A673 (cell line): Measurements from ENCODE around the gene TBL1X. TPM values are rescaled to one million over a fixed set of nuclear protein-coding genes. Genes with fewer than 3 reads are reported as not detected.
"Not testable (repeated sequence)": the region's sequence is repeated elsewhere in the genome, so short reads cannot be mapped to it uniquely, and the experiment has no call there.

Experiments used
- BruUV-seq: library from RNA; stranded (reverse); fragments of 400-500 nt; replicated peaks from 2 replicates; lab custom pipeline; 2021; lab: Mats Ljungman, UMichigan
- CTCF ChIA-PET: fragments of 300-600 bp; sonication (Branson Sonifier 250); formaldehyde crosslinking; loops from one replicate; lab custom pipeline; 2022; ENCODE audit warnings: antibody characterized with exemption; lab: Charles Lee
- POLR2A ChIA-PET: fragments of 300-600 bp; sonication (Branson Sonifier 250); formaldehyde crosslinking; loops from one replicate; lab custom pipeline; 2022; ENCODE audit warnings: antibody characterized with exemption; ENCODE audit not compliant: low non-redundant PET; lab: Charles Lee
- DNase-seq: peaks from one replicate; pipeline ENCODE4 v3.0.0-alpha.2; 2015; ENCODE audit warnings: low spot score
- H3K27ac ChIP-seq: fragments of 200-600 bp; sonication (generic); 2 replicates; pipeline ENCODE4 v1.5.1; 2016; ENCODE audit warnings: mixed run types, low read depth, mild to moderate bottlenecking, mixed read lengths, antibody characterized with exemption, low read length; ENCODE audit not compliant: poor library complexity, severe bottlenecking
- H3K27me3 ChIP-seq: fragments of 200-600 bp; sonication (generic); replicated peaks from 2 replicates; pipeline ENCODE4 v1.6.1; 2017; ENCODE audit warnings: mixed run types, low read depth, mild to moderate bottlenecking, mixed read lengths, antibody characterized with exemption, low read length; ENCODE audit not compliant: insufficient read depth, poor library complexity
- H3K36me3 ChIP-seq: fragments of 200-600 bp; sonication (generic); 2 replicates; pipeline ENCODE4 v1.6.1; 2016; ENCODE audit warnings: mixed run types, mild to moderate bottlenecking, mixed read lengths, antibody characterized with exemption, low read length; ENCODE audit not compliant: insufficient read depth, poor library complexity, severe bottlenecking
- H3K4me1 ChIP-seq: fragments of 200-600 bp; sonication (generic); 2 replicates; pipeline ENCODE4 v1.6.1; 2017; ENCODE audit warnings: mixed run types, mild to moderate bottlenecking, mixed read lengths, antibody characterized with exemption, low read length; ENCODE audit not compliant: insufficient read depth, poor library complexity, severe bottlenecking
- H3K4me3 ChIP-seq: fragments of 200-600 bp; sonication (generic); 2 replicates; pipeline ENCODE4 v1.5.1; 2016; ENCODE audit warnings: low read depth, mixed run types, mild to moderate bottlenecking, mixed read lengths, low read length; ENCODE audit not compliant: poor library complexity, severe bottlenecking
- H3K9me3 ChIP-seq: fragments of 200-600 bp; sonication (generic); 2 replicates; pipeline ENCODE4 v1.6.1; 2016; ENCODE audit warnings: mixed run types, low read depth, mild to moderate bottlenecking, mixed read lengths, antibody characterized with exemption, low read length; ENCODE audit not compliant: poor library complexity, severe bottlenecking
- CTCF ChIP-seq: fragments of 300-800, 200-600 bp; sonication (generic); conservative IDR thresholded peaks from 2 replicates; pipeline ENCODE4 v1.5.1; 2017; ENCODE audit warnings: low read depth, mild to moderate bottlenecking, antibody characterized with exemption, low read length, moderate library complexity, mixed read lengths
- EZH2 ChIP-seq: fragments of 200-600 bp; sonication (generic); IDR thresholded peaks from 2 replicates; pipeline ENCODE4 v1.6.1; 2017; ENCODE audit warnings: borderline replicate concordance, low read depth, mild to moderate bottlenecking, mixed read lengths, antibody characterized with exemption, low read length; ENCODE audit not compliant: poor library complexity, severe bottlenecking
- intact Hi-C: fragments of 100-400 bp; cut with micrococcal nuclease; formaldehyde crosslinking; loops from one replicate; pipeline ENCODE4 v1.10.0; 2022; ENCODE audit not compliant: unreplicated experiment
- total RNA-seq: library from RNA; stranded (reverse); gene quantifications from 2 replicates; pipeline ENCODE4 v1.2.3, GENCODE V29; 2021

The TBL1X gene
- total RNA-seq, 1 experiment from 2014 or later, result 26.9 TPM

- Histone ChIP-seq H3K27ac (no peak overlapping the region), H3K4me3 (no peak overlapping the region), H3K36me3 (no peaks in the 10 kb centered on the region), H3K4me1 (no peaks in the 10 kb centered on the region), H3K27me3 (no peaks in the 10 kb centered on the region), H3K9me3 (no peaks in the 10 kb centered on the region)
- BruUV-seq, result no TSS peak
- intact Hi-C loops, result no loop called here
- no peak for TF ChIP-seq EZH2
- TF ChIP-seq CTCF, result no peak
- DNase-seq, result no peak
- ChIA-PET CTCF (no interaction called here), POLR2A (no interaction called here)
Measured at GRCh38 chrX:9456250-9457074, 8.4 kb upstream of the TBL1X start.

- H3K9me3 ChIP-seq, H3K36me3 ChIP-seq, CTCF ChIA-PET, DNase-seq, intact Hi-C loops, H3K27me3 ChIP-seq, H3K27ac ChIP-seq, BruUV-seq, H3K4me3 ChIP-seq, POLR2A ChIA-PET, H3K4me1 ChIP-seq: not testable (repeated sequence)
Measured at GRCh38 chrX:9458034-9458433, 6.8 kb upstream of the TBL1X start.

- Histone ChIP-seq H3K9me3 (no peaks in the 10 kb centered on the region), H3K4me3 (no peak overlapping the region), H3K36me3 (no peaks in the 10 kb centered on the region), H3K4me1 (peaks cover 14% of the 10 kb centered on the region), H3K27ac (no peak overlapping the region), H3K27me3 (no peaks in the 10 kb centered on the region)
- TF ChIP-seq EZH2, result no peak
- TF ChIP-seq CTCF, result no peak
- CTCF ChIA-PET, result no interaction called here
- intact Hi-C loops, result no loop called here
- no TSS peak for BruUV-seq
- DNase-seq, result no peak
- POLR2A ChIA-PET, result no interaction called here
Measured at GRCh38 chrX:9458516-9459078, 6.3 kb upstream of the TBL1X start.
